ENCODE results near the gene NR6A1.

- no peak for TF ChIP-seq ZNF138 (CRISPR knock-in tag; IDR thresholded peaks at IDR 0.05; ENCODE audit: low read depth)
- TF ChIP-seq CEBPB (IDR thresholded peaks at IDR 0.05; ENCODE audit: borderline replicate concordance, low read depth, low read length): no peak
- TF ChIP-seq NONO (IDR thresholded peaks at IDR 0.05): no peak
- no peak for TF ChIP-seq NONO (CRISPR knock-in tag; conservative IDR thresholded peaks at IDR 0.05)
- TF ChIP-seq KAT7 (CRISPR knock-in tag; IDR thresholded peaks at IDR 0.05; ENCODE audit: borderline replicate concordance): no peak
- TF ChIP-seq CEBPG (CRISPR knock-in tag; IDR thresholded peaks at IDR 0.05): no peak
- TF ChIP-seq SETDB1 (CRISPR knock-in tag; IDR thresholded peaks at IDR 0.05; ENCODE audit: borderline replicate concordance): no peak
- TF ChIP-seq REST (IDR thresholded peaks at IDR 0.05; ENCODE audit: borderline replicate concordance in 1 of 2, low read depth in 1 of 2, low read length in 2 of 2): no peak
- TF ChIP-seq MAFK (conservative IDR thresholded peaks at IDR 0.05 in 1 of 2, IDR thresholded peaks at IDR 0.05 in 1 of 2; ENCODE audit: low read length in 2 of 2): no peak
- TF ChIP-seq SIX4 (CRISPR knock-in tag; IDR thresholded peaks at IDR 0.05): no peak
- TF ChIP-seq ZFP1 (CRISPR knock-in tag; IDR thresholded peaks at IDR 0.05): no peak
- TF ChIP-seq ASH2L (IDR thresholded peaks at IDR 0.05; ENCODE audit: insufficient read length, low read depth, low read length): no peak
- TF ChIP-seq EZH2 (conservative IDR thresholded peaks at IDR 0.05; ENCODE audit: low read depth, low read length): no peak
- TF ChIP-seq ZBTB40 (IDR thresholded peaks at IDR 0.05): no peak
- TF ChIP-seq ZBTB40 (CRISPR knock-in tag; IDR thresholded peaks at IDR 0.05): no peak
- no peak for TF ChIP-seq EED (CRISPR knock-in tag; IDR thresholded peaks at IDR 0.05)
Observed at GRCh38 chr9:124697326-124698200, 73.5 kb downstream of the NR6A1 start.
